Stomach smooth muscle (tissue), 2 donors: ENCODE results near the gene BLOC1S1.
A peak's percentile ranks its signal among the peaks of the same experiment; 100 is the strongest.

Experiments used
- H3K27ac ChIP-seq: one replicate; pipeline ENCODE4 v1.7.0; 2013; ENCODE audit warnings: mild to moderate bottlenecking, low read length, inconsistent platforms
- H3K27me3 ChIP-seq, 2 donors: one replicate each; pipeline ENCODE4 v1.7.0; 2013; ENCODE audit warnings: low read length in 2 of 2; ENCODE audit not compliant: insufficient read depth in 2 of 2, control insufficient read depth in 1 of 2
- H3K36me3 ChIP-seq, 2 donors: one replicate each; pipeline ENCODE4 v1.7.0; 2013; ENCODE audit warnings: low read length in 2 of 2; ENCODE audit not compliant: control insufficient read depth in 2 of 2, insufficient read depth in 2 of 2
- H3K4me1 ChIP-seq: one replicate; pipeline ENCODE4 v1.7.0; 2013; ENCODE audit warnings: low read length; ENCODE audit not compliant: control insufficient read depth, insufficient read depth
- H3K4me3 ChIP-seq, 2 donors: one replicate each; pipeline ENCODE4 v1.7.0; 2013; ENCODE audit warnings: low read length in 2 of 2
- H3K9ac ChIP-seq, 2 donors: one replicate each; pipeline ENCODE4 v1.7.0; 2013; ENCODE audit warnings: low read length in 2 of 2, mild to moderate bottlenecking in 1 of 2
- H3K9me3 ChIP-seq, 2 donors: one replicate each; pipeline ENCODE4 v1.7.0; 2013; ENCODE audit warnings: low read length in 2 of 2; ENCODE audit not compliant: control insufficient read depth in 2 of 2
- donor health status: healthy.
- donor health status: Pancreatic carcinoma.

BLOC1S1 gene

GRCh38 chr12:55715833-55716581 is at the start of gene BLOC1S1:
TSS of gene BLOC1S1 (plus strand) at chr12:55716046. CDS start at chr12:55716052, 6 bp downstream.
- H3K36me3 ChIP-seq = peaks cover 0 to 3% of the 10 kb centered on the region in 2 donors
- peaks cover 73% of the 10 kb centered on the region for H3K4me1 ChIP-seq
- no peaks in the 10 kb centered on the region for H3K9me3 ChIP-seq
- H3K4me3 ChIP-seq = peak within 1 kb of the TSS; percentile 63 to 88
- H3K27ac ChIP-seq = peak within 1 kb of the TSS; percentile 98
- H3K9ac ChIP-seq = peak within 1 kb of the TSS; percentile 87 to 95
- H3K27me3 ChIP-seq = no peaks in the 10 kb centered on the region

GRCh38 chr12:55666508-55666907 is 49.3 kb upstream of the BLOC1S1 start:
- H3K27ac ChIP-seq = no peak overlapping the region
- H3K36me3 ChIP-seq = no peaks in the 10 kb centered on the region
- no peak overlapping the region for H3K4me3 ChIP-seq
- H3K9me3 ChIP-seq = no peaks in the 10 kb centered on the region
- H3K4me1 ChIP-seq = no peaks in the 10 kb centered on the region
- H3K9ac ChIP-seq = no peak overlapping the region
- H3K27me3 ChIP-seq = no peaks in the 10 kb centered on the region

- H3K36me3 ChIP-seq = no peaks in the 10 kb centered on the region
- H3K27me3 ChIP-seq = no peaks in the 10 kb centered on the region
- no peak overlapping the region for H3K27ac ChIP-seq
- H3K9me3 ChIP-seq = no peaks in the 10 kb centered on the region
- H3K4me3 ChIP-seq = no peak overlapping the region
- H3K9ac ChIP-seq = no peak overlapping the region
- H3K4me1 ChIP-seq = no peaks in the 10 kb centered on the region
Observed at GRCh38 chr12:55670276-55670675, 45.6 kb upstream of the BLOC1S1 start.

- Histone ChIP-seq H3K27ac (no peak overlapping the region), H3K4me3 (no peak overlapping the region), H3K9ac (no peak overlapping the region), H3K27me3 (no peaks in the 10 kb centered on the region), H3K36me3 (no peaks in the 10 kb centered on the region), H3K9me3 (no peaks in the 10 kb centered on the region), H3K4me1 (no peaks in the 10 kb centered on the region)
Observed at GRCh38 chr12:55671746-55672145, 44.1 kb upstream of the BLOC1S1 start.

GRCh38 chr12:55673638-55674037 is 42.2 kb upstream of the BLOC1S1 start:
- Histone ChIP-seq H3K4me3 (no peak overlapping the region), H3K9me3 (no peaks in the 10 kb centered on the region), H3K4me1 (no peaks in the 10 kb centered on the region), H3K27me3 (no peaks in the 10 kb centered on the region), H3K36me3 (no peaks in the 10 kb centered on the region), H3K27ac (no peak overlapping the region), H3K9ac (no peak overlapping the region)

GRCh38 chr12:55675666-55676065 is 40.2 kb upstream of the BLOC1S1 start:
- H3K36me3 ChIP-seq = no peaks in the 10 kb centered on the region
- no peak overlapping the region for H3K27ac ChIP-seq
- no peaks in the 10 kb centered on the region for H3K9me3 ChIP-seq
- H3K9ac ChIP-seq = no peak overlapping the region
- H3K27me3 ChIP-seq = no peaks in the 10 kb centered on the region
- no peak overlapping the region for H3K4me3 ChIP-seq
- H3K4me1 ChIP-seq = no peaks in the 10 kb centered on the region

GRCh38 chr12:55676707-55677106 is 39.1 kb upstream of the BLOC1S1 start:
- Histone ChIP-seq H3K27ac (no peak overlapping the region), H3K9ac (no peak overlapping the region), H3K9me3 (no peaks in the 10 kb centered on the region), H3K27me3 (no peaks in the 10 kb centered on the region), H3K4me1 (peaks cover 9% of the 10 kb centered on the region), H3K4me3 (no peak overlapping the region), H3K36me3 (no peaks in the 10 kb centered on the region)

- Histone ChIP-seq H3K4me1 (peaks cover 14% of the 10 kb centered on the region), H3K4me3 (no peak overlapping the region), H3K9ac (no peak overlapping the region), H3K27me3 (no peaks in the 10 kb centered on the region), H3K9me3 (no peaks in the 10 kb centered on the region), H3K27ac (no peak overlapping the region), H3K36me3 (peaks cover 0 to 2% of the 10 kb centered on the region in 2 donors)
Observed at GRCh38 chr12:55679691-55680090, 36.2 kb upstream of the BLOC1S1 start.

GRCh38 chr12:55681142-55682077 is 34.4 kb upstream of the BLOC1S1 start:
- H3K4me1 ChIP-seq = peaks cover 15% of the 10 kb centered on the region
- peak overlapping the region; percentile 41 for H3K27ac ChIP-seq
- H3K9ac ChIP-seq = no peak overlapping the region
- H3K27me3 ChIP-seq = no peaks in the 10 kb centered on the region
- H3K4me3 ChIP-seq = peak overlapping the region; percentile 39 to 52
- H3K9me3 ChIP-seq = no peaks in the 10 kb centered on the region
- H3K36me3 ChIP-seq = peaks cover 6 to 12% of the 10 kb centered on the region in 2 donors

GRCh38 chr12:55682087-55682796 is 33.6 kb upstream of the BLOC1S1 start:
- Histone ChIP-seq H3K4me3 (peak overlapping the region in 1 of 2 donors; percentile 52), H3K36me3 (peaks cover 11 to 18% of the 10 kb centered on the region in 2 donors), H3K27ac (peak overlapping the region; percentile 41), H3K9ac (no peak overlapping the region), H3K9me3 (no peaks in the 10 kb centered on the region), H3K4me1 (peaks cover 17% of the 10 kb centered on the region), H3K27me3 (no peaks in the 10 kb centered on the region)
